Measurements from ENCODE around the gene FANCC.

- TF ChIP-seq EP300 (IDR thresholded peaks at IDR 0.05; ENCODE audit: borderline replicate concordance): no peak
- no peak for TF ChIP-seq RAD21 (IDR thresholded peaks at IDR 0.05; ENCODE audit: low read depth)
- no peak for TF ChIP-seq EGR1 (IDR thresholded peaks at IDR 0.05)
Measured at GRCh38 chr9:95077053-95077765, 240.3 kb downstream of the FANCC start.

All from Ishikawa (cell line).